HepG2 (cell line): ENCODE results near the gene ACOT8. TPM values are rescaled to one million over a fixed set of nuclear protein-coding genes. Genes with fewer than 3 reads are reported as not detected.

Experiments
- BRCA1 ChIP-seq: sonication (generic); formaldehyde crosslinking; IDR thresholded peaks from 2 replicates; pipeline ENCODE4 v1.4.0; 2020; ENCODE audit warnings: missing genetic modification reagents
- FOXJ3 ChIP-seq: sonication (generic); formaldehyde crosslinking; IDR thresholded peaks from 2 replicates; pipeline ENCODE4 v1.4.0; 2020; ENCODE audit warnings: missing genetic modification reagents, mild to moderate bottlenecking, borderline replicate concordance
- HNF4G ChIP-seq, 2 experiments: sonication (generic) in 1 of 2; formaldehyde crosslinking in 1 of 2; IDR thresholded peaks; 2 replicates each; pipeline versions ENCODE4 v1.4.0 to v1.6.1; 2011 to 2020; ENCODE audit warnings: borderline replicate concordance in 2 of 2, low read depth in 2 of 2, mild to moderate bottlenecking in 2 of 2, low read length in 1 of 2, missing genetic modification reagents in 1 of 2, moderate library complexity in 1 of 2
- MIXL1 ChIP-seq: IDR thresholded peaks from 2 replicates; pipeline ENCODE4 v1.6.1; 2016
- NFATC3 ChIP-seq: sonication (generic); formaldehyde crosslinking; IDR thresholded peaks from 2 replicates; pipeline ENCODE4 v1.5.1; 2020; ENCODE audit warnings: mild to moderate bottlenecking, missing genetic modification reagents
- POGZ ChIP-seq: sonication (generic); formaldehyde crosslinking; IDR thresholded peaks from 2 replicates; pipeline ENCODE4 v1.4.0; 2020; ENCODE audit warnings: mild to moderate bottlenecking, missing genetic modification reagents
- RBM22 ChIP-seq: fragments of 200-400 bp; formaldehyde crosslinking; optimal IDR thresholded peaks from 2 replicates; pipeline ENCODE3; 2017; ENCODE audit warnings: mild to moderate bottlenecking, low read length, moderate library complexity
- SOX13 ChIP-seq, 3 experiments: fragments of 450-650 bp in 1 of 3; sonication (generic) in 1 of 3; formaldehyde crosslinking in 1 of 3; IDR thresholded peaks in 2 of 3; conservative IDR thresholded peaks in 1 of 3; 2 replicates each; pipeline versions ENCODE4 v1.5.0 to v1.6.1; 2016 to 2020; ENCODE audit warnings: antibody characterized with exemption in 1 of 3, mild to moderate bottlenecking in 1 of 3, missing compliant biosample characterization in 1 of 3, missing genetic modification reagents in 1 of 3, moderate library complexity in 1 of 3
- TAF1 ChIP-seq: sonication (generic); formaldehyde crosslinking; IDR thresholded peaks from 2 replicates; pipeline ENCODE4 v1.4.0; 2020; ENCODE audit warnings: missing genetic modification reagents
- ZFY ChIP-seq: sonication (generic); formaldehyde crosslinking; IDR thresholded peaks from 2 replicates; pipeline ENCODE4 v1.4.0; 2020; ENCODE audit warnings: missing genetic modification reagents
- ZNF33B ChIP-seq: sonication (generic); formaldehyde crosslinking; IDR thresholded peaks from 2 replicates; pipeline ENCODE4 v1.5.1; 2020; ENCODE audit warnings: mild to moderate bottlenecking, missing genetic modification reagents
- ZNF615 ChIP-seq: sonication (generic); formaldehyde crosslinking; IDR thresholded peaks from 2 replicates; pipeline ENCODE4 v1.5.0; 2020; ENCODE audit warnings: mild to moderate bottlenecking, missing genetic modification reagents, borderline replicate concordance
- ZNF670 ChIP-seq: sonication (generic); formaldehyde crosslinking; IDR thresholded peaks from 2 replicates; pipeline ENCODE4 v1.8.0; 2022; ENCODE audit warnings: mild to moderate bottlenecking, missing genetic modification reagents, borderline replicate concordance
- ZNF772 ChIP-seq: sonication (generic); formaldehyde crosslinking; IDR thresholded peaks from 2 replicates; pipeline ENCODE4 v1.5.0; 2020; ENCODE audit warnings: mild to moderate bottlenecking, missing genetic modification reagents
- polyA plus RNA-seq, 8 experiments: library from polyadenylated mRNA; depleted of rRNA in 3 of 8; stranded (reverse) in 7 of 8; unstranded in 1 of 8; fragments of >200 nt; fragmentation: Illumina TruSeq in 4 of 8; extraction: Trizol in 4 of 8; gene quantifications; 2 replicates each; pipeline versions ENCODE4 v1.2.1 to v1.2.3, GENCODE V29; 2011 to 2016; ENCODE audit warnings: low read depth in 4 of 8, missing spikeins in 1 of 8, mixed read lengths in 1 of 8; ENCODE audit not compliant: insufficient read depth in 1 of 8
- total RNA-seq, 5 experiments: library from RNA; depleted of rRNA; stranded (reverse); fragments of >200 nt; fragmentation: Illumina TruSeq; extraction: Trizol; gene quantifications; 2 replicates each; pipeline ENCODE4 v1.2.3, GENCODE V29; 2016; ENCODE audit warnings: low read depth in 1 of 5
- TF ChIP-seq, protein P1 (sequence below): sonication (generic); formaldehyde crosslinking; IDR thresholded peaks from 2 replicates; pipeline ENCODE4 v1.5.0; 2020; ENCODE audit warnings: mild to moderate bottlenecking, missing genetic modification reagents, borderline replicate concordance
- TF ChIP-seq, protein P2 (sequence below): IDR thresholded peaks from 2 replicates; pipeline ENCODE4 v1.6.1; 2016
- TF ChIP-seq, protein P3 (sequence below): sonication (generic); formaldehyde crosslinking; IDR thresholded peaks from 2 replicates; pipeline ENCODE4 v1.8.0; 2022; ENCODE audit warnings: mild to moderate bottlenecking, missing genetic modification reagents; ENCODE audit not compliant: insufficient replicate concordance

ACOT8 gene
- total and polyA plus RNA-seq, 2 of the 13 experiments (the other 11 are each of a cell fraction or from before 2014, with no cell fraction given) = 31.4 to 45.5 TPM

DNA sequence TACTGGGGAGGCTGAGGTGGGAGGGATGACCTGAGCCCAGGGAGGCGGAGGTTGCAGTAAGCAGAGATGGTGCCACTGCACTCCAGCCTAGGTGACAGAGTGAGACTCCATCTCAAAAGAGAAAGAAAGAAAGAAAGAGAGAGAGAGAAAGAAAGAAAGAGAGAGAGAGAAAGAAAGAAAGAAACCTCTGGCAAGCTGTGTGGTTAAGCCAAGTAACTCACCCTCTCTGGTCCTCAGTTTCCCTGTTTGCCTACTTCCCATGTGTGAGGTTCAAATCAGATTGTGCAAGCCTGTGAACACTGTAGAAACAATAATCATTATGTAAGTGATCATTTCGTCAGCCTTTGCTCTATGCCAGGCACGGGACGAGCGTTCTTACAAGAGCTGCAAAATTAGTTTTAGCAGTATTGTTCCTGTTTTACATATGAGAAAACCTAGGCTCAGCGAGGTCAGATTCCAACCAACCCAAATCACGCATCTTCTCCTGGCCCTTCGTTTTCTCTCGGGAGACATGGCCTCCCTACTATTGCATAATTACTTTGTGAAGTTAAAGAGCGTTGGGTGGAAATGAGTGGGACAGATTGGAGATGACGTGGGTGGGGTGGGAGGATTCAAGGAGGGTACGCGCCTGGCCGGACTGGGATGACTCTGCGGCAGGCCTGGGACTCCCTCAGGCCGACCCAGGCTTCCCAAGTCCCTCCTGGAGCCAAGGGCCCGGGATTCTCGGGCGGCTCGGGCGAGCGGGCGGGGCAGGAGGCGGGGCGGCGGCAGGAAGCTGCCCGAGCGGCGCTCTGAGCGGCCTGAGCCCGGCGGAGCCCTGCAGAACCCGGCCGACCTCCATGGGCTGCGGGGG, 23.9 kb downstream of the ACOT8 start, which contains the start of gene SNX21 (continued):
- TF ChIP-seq, protein P1, sequence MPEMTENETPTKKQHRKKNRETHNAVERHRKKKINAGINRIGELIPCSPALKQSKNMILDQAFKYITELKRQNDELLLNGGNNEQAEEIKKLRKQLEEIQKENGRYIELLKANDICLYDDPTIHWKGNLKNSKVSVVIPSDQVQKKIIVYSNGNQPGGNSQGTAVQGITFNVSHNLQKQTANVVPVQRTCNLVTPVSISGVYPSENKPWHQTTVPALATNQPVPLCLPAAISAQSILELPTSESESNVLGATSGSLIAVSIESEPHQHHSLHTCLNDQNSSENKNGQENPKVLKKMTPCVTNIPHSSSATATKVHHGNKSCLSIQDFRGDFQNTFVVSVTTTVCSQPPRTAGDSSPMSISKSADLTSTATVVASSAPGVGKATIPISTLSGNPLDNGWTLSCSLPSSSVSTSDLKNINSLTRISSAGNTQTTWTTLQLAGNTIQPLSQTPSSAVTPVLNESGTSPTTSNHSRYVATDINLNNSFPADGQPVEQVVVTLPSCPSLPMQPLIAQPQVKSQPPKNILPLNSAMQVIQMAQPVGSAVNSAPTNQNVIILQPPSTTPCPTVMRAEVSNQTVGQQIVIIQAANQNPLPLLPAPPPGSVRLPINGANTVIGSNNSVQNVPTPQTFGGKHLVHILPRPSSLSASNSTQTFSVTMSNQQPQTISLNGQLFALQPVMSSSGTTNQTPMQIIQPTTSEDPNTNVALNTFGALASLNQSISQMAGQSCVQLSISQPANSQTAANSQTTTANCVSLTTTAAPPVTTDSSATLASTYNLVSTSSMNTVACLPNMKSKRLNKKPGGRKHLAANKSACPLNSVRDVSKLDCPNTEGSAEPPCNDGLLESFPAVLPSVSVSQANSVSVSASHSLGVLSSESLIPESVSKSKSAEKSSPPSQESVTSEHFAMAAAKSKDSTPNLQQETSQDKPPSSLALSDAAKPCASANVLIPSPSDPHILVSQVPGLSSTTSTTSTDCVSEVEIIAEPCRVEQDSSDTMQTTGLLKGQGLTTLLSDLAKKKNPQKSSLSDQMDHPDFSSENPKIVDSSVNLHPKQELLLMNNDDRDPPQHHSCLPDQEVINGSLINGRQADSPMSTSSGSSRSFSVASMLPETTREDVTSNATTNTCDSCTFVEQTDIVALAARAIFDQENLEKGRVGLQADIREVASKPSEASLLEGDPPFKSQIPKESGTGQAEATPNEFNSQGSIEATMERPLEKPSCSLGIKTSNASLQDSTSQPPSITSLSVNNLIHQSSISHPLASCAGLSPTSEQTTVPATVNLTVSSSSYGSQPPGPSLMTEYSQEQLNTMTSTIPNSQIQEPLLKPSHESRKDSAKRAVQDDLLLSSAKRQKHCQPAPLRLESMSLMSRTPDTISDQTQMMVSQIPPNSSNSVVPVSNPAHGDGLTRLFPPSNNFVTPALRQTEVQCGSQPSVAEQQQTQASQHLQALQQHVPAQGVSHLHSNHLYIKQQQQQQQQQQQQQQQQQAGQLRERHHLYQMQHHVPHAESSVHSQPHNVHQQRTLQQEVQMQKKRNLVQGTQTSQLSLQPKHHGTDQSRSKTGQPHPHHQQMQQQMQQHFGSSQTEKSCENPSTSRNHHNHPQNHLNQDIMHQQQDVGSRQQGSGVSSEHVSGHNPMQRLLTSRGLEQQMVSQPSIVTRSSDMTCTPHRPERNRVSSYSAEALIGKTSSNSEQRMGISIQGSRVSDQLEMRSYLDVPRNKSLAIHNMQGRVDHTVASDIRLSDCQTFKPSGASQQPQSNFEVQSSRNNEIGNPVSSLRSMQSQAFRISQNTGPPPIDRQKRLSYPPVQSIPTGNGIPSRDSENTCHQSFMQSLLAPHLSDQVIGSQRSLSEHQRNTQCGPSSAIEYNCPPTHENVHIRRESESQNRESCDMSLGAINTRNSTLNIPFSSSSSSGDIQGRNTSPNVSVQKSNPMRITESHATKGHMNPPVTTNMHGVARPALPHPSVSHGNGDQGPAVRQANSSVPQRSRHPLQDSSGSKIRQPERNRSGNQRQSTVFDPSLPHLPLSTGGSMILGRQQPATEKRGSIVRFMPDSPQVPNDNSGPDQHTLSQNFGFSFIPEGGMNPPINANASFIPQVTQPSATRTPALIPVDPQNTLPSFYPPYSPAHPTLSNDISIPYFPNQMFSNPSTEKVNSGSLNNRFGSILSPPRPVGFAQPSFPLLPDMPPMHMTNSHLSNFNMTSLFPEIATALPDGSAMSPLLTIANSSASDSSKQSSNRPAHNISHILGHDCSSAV (CRISPR knock-in tag) = 0 out of 2 replicates have a peak, but pooled peaks have one; percentile 2
- TF ChIP-seq RBM22 (peak; percentile 32), HNF4G (IDR thresholded peaks at IDR 0.05; ENCODE audit: borderline replicate concordance, low read depth, low read length) (no peak), HNF4G (CRISPR knock-in tag; IDR thresholded peaks at IDR 0.05; ENCODE audit: borderline replicate concordance, low read depth) (peak; percentile 76; the same call in 1 of the 2 replicates), TAF1 (CRISPR knock-in tag) (peak; percentile 75), ZFY (CRISPR knock-in tag) (peak; percentile 94), NFATC3 (CRISPR knock-in tag) (no peak), BRCA1 (peak; percentile 24; the same call in 1 of the 2 replicates), SOX13 (IDR thresholded peaks at IDR 0.05) (no peak), SOX13 (CRISPR knock-in tag; conservative IDR thresholded peaks at IDR 0.05 in 1 of 2, IDR thresholded peaks at IDR 0.05 in 1 of 2) (peak in 1 of 2 experiments; percentile 73; a peak in 2 of 4 replicates), ZNF615 (CRISPR knock-in tag) (no peak), FOXJ3 (CRISPR knock-in tag) (no peak), POGZ (CRISPR knock-in tag) (no peak), ZNF772 (0 out of 2 replicates have a peak, but pooled peaks have one; percentile 23), MIXL1 (peak; percentile 39; the same call in 1 of the 2 replicates), ZNF670 (CRISPR knock-in tag) (0 out of 2 replicates have a peak, but pooled peaks have one; percentile 63), ZNF33B (CRISPR knock-in tag) (0 out of 2 replicates have a peak, but pooled peaks have one; percentile 20)
- TF ChIP-seq, protein P2, sequence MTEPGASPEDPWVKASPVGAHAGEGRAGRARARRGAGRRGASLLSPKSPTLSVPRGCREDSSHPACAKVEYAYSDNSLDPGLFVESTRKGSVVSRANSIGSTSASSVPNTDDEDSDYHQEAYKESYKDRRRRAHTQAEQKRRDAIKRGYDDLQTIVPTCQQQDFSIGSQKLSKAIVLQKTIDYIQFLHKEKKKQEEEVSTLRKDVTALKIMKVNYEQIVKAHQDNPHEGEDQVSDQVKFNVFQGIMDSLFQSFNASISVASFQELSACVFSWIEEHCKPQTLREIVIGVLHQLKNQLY (CRISPR knock-in tag) = peak; percentile 21; the same call in 1 of the 2 replicates
- TF ChIP-seq, protein P3, sequence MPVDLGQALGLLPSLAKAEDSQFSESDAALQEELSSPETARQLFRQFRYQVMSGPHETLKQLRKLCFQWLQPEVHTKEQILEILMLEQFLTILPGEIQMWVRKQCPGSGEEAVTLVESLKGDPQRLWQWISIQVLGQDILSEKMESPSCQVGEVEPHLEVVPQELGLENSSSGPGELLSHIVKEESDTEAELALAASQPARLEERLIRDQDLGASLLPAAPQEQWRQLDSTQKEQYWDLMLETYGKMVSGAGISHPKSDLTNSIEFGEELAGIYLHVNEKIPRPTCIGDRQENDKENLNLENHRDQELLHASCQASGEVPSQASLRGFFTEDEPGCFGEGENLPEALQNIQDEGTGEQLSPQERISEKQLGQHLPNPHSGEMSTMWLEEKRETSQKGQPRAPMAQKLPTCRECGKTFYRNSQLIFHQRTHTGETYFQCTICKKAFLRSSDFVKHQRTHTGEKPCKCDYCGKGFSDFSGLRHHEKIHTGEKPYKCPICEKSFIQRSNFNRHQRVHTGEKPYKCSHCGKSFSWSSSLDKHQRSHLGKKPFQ = peak; percentile 81
